ENCODE measurements around the gene CD9.
"Not testable (repeated sequence)": the region's sequence is repeated elsewhere in the genome, so short reads cannot be mapped to it uniquely, and the experiment has no call there.

GRCh38 chr12:6189952-6190598 is 10.1 kb upstream of the CD9 start:
- TF ChIP-seq CTCF, POLR2A (IDR thresholded peaks at IDR 0.05): not testable (repeated sequence)
